Vagina (tissue), 2 donors: ENCODE results near the gene HAS3. TPM values are rescaled to one million over a fixed set of nuclear protein-coding genes. Genes with fewer than 3 reads are reported as not detected.
"Not testable (repeated sequence)": the region's sequence is repeated elsewhere in the genome, so short reads cannot be mapped to it uniquely, and the experiment has no call there.

Experiments used
- DNase-seq, 2 donors: peaks; one replicate each; pipeline ENCODE4 v3.0.0-alpha.2; 2017; ENCODE audit errors: extremely low spot score in 2 of 2
- H3K27ac ChIP-seq: fragments of 200-600 bp; sonication (generic); one replicate; pipeline ENCODE4 v1.5.1; 2019
- H3K27me3 ChIP-seq: fragments of 200-600 bp; sonication (generic); one replicate; pipeline ENCODE4 v1.5.1; 2019
- H3K36me3 ChIP-seq, 2 donors: fragments of 200-600 bp; sonication (generic); one replicate each; pipeline ENCODE4 v1.5.1; 2017 to 2019
- H3K4me1 ChIP-seq: fragments of 200-600 bp; sonication (generic); one replicate; pipeline ENCODE4 v1.5.1; 2019
- H3K4me3 ChIP-seq, 2 donors: fragments of 200-600 bp; sonication (generic); 1 replicate in 1 of 2; 2 replicates in 1 of 2; pipeline ENCODE4 v1.5.1; 2016 to 2019
- H3K9me3 ChIP-seq: fragments of 200-600 bp; sonication (generic); one replicate; pipeline ENCODE4 v1.5.1; 2019
- POLR2A ChIP-seq, 2 donors: fragments of 450-650 bp; IDR thresholded peaks; one replicate each; pipeline ENCODE4 v1.6.1; 2017; ENCODE audit warnings: antibody characterized with exemption in 2 of 2, mild to moderate bottlenecking in 2 of 2, moderate library complexity in 2 of 2
- POLR2AphosphoS5 ChIP-seq, 2 donors: sonication (generic); formaldehyde crosslinking; IDR thresholded peaks; one replicate each; pipeline ENCODE4 v1.9.0; 2017; ENCODE audit warnings: antibody characterized with exemption in 2 of 2, mild to moderate bottlenecking in 2 of 2, low read depth in 1 of 2; ENCODE audit not compliant: insufficient read depth in 1 of 2
- intact Hi-C: fragments of 100-400 bp; cut with DNase I; formaldehyde crosslinking; loops from one replicate; pipeline ENCODE4 v1.15.1; 2023
- total RNA-seq: library from RNA; depleted of rRNA; stranded (reverse); fragments of >200 nt; gene quantifications from one replicate; pipeline ENCODE4 v1.2.3, GENCODE V29; 2016
- TF ChIP-seq, protein P1 (sequence below), 3 experiments: fragments of 450-650 bp in 2 of 3; fragments of 200-600 bp in 1 of 3; sonication (generic) in 1 of 3; IDR thresholded peaks; one replicate each; pipeline ENCODE4 v1.5.1; 2017 to 2019; ENCODE audit warnings: antibody characterized with exemption in 3 of 3, mild to moderate bottlenecking in 2 of 3, moderate library complexity in 2 of 3

Gene HAS3
- total RNA-seq, 1 donor from 2014 or later, result 25.8 TPM

DNA sequence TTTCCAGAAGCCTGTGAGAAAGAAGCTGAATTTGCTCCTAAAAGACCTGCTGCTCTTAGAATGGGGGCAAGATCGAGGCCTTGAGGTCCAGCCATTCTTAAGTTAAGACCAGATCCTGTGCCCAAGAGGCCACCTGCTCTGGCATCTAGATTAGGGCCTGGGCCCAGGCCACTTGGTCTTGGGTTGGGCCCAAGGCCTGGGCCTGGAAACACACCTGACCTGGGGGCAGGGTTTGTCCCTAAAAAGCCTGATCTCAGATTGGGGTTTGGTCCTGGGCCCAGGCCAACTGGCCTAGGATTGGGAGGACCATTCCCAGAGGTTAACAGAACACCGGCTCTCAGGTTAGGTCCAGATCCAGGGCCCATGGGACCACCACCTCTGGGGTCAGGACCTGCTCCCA lies 14.1 kb downstream of the HAS3 start:
- no peak overlapping the region for H3K27ac ChIP-seq
- peaks cover 14% of the 10 kb centered on the region for H3K4me1 ChIP-seq
- intact Hi-C loops, result no loop called here
- DNase-seq, result no peak
- no peak overlapping the region for H3K4me3 ChIP-seq
- TF ChIP-seq POLR2A (IDR thresholded peaks at IDR 0.05), result no peak
- no peak for TF ChIP-seq POLR2AphosphoS5 (IDR thresholded peaks at IDR 0.05; ENCODE audit: insufficient read depth in 1 of 2, low read depth in 1 of 2)
- TF ChIP-seq, protein P1, sequence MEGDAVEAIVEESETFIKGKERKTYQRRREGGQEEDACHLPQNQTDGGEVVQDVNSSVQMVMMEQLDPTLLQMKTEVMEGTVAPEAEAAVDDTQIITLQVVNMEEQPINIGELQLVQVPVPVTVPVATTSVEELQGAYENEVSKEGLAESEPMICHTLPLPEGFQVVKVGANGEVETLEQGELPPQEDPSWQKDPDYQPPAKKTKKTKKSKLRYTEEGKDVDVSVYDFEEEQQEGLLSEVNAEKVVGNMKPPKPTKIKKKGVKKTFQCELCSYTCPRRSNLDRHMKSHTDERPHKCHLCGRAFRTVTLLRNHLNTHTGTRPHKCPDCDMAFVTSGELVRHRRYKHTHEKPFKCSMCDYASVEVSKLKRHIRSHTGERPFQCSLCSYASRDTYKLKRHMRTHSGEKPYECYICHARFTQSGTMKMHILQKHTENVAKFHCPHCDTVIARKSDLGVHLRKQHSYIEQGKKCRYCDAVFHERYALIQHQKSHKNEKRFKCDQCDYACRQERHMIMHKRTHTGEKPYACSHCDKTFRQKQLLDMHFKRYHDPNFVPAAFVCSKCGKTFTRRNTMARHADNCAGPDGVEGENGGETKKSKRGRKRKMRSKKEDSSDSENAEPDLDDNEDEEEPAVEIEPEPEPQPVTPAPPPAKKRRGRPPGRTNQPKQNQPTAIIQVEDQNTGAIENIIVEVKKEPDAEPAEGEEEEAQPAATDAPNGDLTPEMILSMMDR (IDR thresholded peaks at IDR 0.05), result no peak
- H3K9me3 ChIP-seq, result no peaks in the 10 kb centered on the region
- no peaks in the 10 kb centered on the region for H3K27me3 ChIP-seq
- peaks cover 0 to 40% of the 10 kb centered on the region in 2 donors for H3K36me3 ChIP-seq

DNA sequence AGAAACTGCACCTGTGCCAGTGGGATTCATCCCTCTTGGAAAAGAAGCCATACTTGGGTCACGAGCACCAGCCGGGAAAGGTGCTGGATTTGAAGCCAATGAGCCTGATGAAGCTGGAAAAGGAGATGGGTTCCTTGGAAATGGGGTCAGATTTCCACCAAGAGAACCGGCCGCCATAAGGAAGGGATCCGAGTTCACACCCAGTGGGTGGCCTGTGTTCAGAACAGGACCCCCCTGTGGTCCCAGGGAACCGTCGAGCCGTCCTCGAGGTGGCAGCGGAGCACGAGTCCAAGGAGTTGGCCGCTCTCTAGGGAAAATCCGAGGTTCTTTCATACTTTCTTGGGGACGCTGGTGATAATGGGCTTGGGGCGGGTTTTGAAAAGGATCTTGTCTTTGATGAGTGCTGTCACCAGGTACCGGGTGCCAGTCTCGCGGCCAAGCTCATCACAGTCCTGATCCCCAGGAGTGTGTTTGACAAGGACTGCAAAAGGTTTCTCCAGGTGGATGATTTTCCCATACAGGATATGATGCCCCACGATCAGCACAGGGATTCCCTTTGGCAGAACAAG lies 14.7 kb downstream of the HAS3 start:
- Histone ChIP-seq H3K27me3 (no peaks in the 10 kb centered on the region), H3K9me3 (no peaks in the 10 kb centered on the region), H3K4me3 (no peak overlapping the region), H3K27ac (no peak overlapping the region), H3K4me1 (peaks cover 14% of the 10 kb centered on the region), H3K36me3 (peaks cover 0 to 38% of the 10 kb centered on the region in 2 donors)
- DNase-seq, result peak in 1 of 2 donors; percentile 44
- TF ChIP-seq, protein P1 (IDR thresholded peaks at IDR 0.05), result no peak
- TF ChIP-seq POLR2AphosphoS5 (IDR thresholded peaks at IDR 0.05; ENCODE audit: insufficient read depth in 1 of 2, low read depth in 1 of 2) (no peak), POLR2A (IDR thresholded peaks at IDR 0.05) (no peak)
- intact Hi-C loops, result loop anchor here (10.0 kb wide), 1 partner anchor 595 kb away; no protein-coding TSS in a partner anchor

DNA sequence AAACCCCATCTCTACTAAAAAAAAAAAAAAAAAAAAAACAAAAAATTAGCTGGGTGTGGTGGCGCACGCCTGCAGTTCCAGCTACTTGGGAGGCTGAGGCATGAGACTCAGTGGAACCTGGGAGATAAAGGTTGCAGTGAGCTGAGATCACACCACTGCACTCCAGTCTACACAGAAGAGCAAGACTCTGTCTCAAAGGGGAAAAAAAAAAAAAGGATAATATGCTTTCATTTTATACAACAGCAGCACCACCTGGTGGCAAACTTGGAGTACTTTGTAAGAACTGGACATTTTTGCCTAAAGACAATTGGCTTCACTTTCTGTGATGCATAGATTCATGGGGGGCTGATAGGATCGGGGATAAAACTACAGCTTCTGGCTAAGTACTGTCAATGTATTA lies 18.5 kb downstream of the HAS3 start:
- Histone ChIP-seq H3K27ac (no peak overlapping the region), H3K9me3 (no peaks in the 10 kb centered on the region), H3K36me3 (peaks cover 0 to 24% of the 10 kb centered on the region in 2 donors), H3K27me3 (no peaks in the 10 kb centered on the region), H3K4me3 (no peak overlapping the region), H3K4me1 (peaks cover 5% of the 10 kb centered on the region)
- intact Hi-C loops, result loop anchor here (10.0 kb wide), 1 partner anchor 599 kb away; no protein-coding TSS in a partner anchor
- no peak for DNase-seq
- TF ChIP-seq POLR2A (IDR thresholded peaks at IDR 0.05), result no peak
- TF ChIP-seq, protein P1 (IDR thresholded peaks at IDR 0.05), result peak; percentile 62 to 68 (median 66)

DNA sequence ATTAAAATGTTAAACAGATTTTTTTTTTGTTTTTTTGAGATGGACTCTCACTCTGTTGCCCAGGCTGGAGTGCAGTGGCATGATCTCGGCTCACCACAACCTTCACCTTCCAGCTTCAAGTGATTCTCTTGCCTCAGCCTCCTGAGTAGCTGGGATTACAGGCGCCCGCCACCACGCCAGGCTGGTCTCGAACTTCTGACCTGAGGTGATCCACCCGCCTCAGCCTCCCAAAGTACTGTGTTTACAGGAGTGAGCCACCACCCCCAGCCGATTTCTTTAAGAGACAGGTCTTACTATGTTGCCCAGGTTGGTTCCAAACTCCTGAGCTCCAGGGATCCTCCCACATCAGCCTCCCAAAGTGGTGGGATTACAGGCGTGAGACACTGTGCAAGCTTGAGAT lies 19.0 kb downstream of the HAS3 start:
- not testable (repeated sequence) for H3K27me3 ChIP-seq, H3K9me3 ChIP-seq, H3K4me3 ChIP-seq, DNase-seq, H3K27ac ChIP-seq, H3K4me1 ChIP-seq
- H3K36me3 ChIP-seq, result peaks cover 0 to 20% of the 10 kb centered on the region in 2 donors
- intact Hi-C loops, result loop anchor here (10.0 kb wide), 1 partner anchor 600 kb away; no protein-coding TSS in a partner anchor

DNA sequence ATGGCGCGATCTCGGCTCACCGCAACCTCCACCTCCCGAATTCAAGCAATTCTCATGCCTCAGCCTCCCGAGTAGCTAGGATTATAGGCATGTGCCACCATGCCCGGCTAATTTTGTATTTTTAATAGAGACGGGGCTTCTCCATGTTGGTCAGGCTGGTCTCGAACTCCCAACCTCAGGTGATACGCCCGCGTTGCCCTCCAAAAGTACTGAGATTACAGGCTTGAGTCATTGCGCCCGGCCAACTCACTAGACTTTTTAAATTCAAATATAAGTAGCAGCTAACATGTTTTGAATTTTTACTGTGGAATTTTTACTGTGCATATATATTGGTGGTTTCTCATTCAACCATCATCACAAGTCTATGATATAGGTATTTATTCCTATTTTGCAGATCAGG lies 19.5 kb downstream of the HAS3 start:
- not testable (repeated sequence) for H3K4me1 ChIP-seq, H3K4me3 ChIP-seq, H3K9me3 ChIP-seq, DNase-seq, H3K27ac ChIP-seq, H3K27me3 ChIP-seq
- intact Hi-C loops, result loop anchor here (10.0 kb wide), 1 partner anchor 600 kb away; no protein-coding TSS in a partner anchor
- H3K36me3 ChIP-seq, result peaks cover 0 to 15% of the 10 kb centered on the region in 2 donors

DNA sequence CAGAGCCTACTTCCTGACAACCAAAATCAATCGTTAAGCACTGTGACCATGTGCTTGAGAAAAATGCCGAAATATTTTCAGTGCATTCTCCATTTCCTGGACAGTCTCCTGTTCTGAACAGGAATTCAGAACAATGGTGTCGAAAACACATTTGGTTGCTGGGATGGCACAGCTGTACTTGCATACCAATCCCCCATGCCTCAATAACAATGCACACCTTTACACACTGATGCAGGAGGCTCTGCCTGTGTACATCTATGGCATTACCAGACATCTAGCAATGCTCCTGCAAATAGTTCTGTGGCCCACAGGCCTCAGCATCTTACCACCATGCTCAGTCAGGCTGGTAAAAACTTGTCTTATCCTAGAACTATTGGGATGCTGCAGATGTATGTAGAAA lies 20.8 kb downstream of the HAS3 start:
- Histone ChIP-seq H3K27ac (no peak overlapping the region), H3K36me3 (peaks cover 0 to 2% of the 10 kb centered on the region in 2 donors), H3K27me3 (no peaks in the 10 kb centered on the region), H3K9me3 (no peaks in the 10 kb centered on the region), H3K4me3 (no peak overlapping the region), H3K4me1 (peaks cover 14% of the 10 kb centered on the region)
- intact Hi-C loops, result loop anchor here (10.0 kb wide), 1 partner anchor 601 kb away; no protein-coding TSS in a partner anchor
- TF ChIP-seq POLR2A (IDR thresholded peaks at IDR 0.05), result no peak
- DNase-seq, result no peak

DNA sequence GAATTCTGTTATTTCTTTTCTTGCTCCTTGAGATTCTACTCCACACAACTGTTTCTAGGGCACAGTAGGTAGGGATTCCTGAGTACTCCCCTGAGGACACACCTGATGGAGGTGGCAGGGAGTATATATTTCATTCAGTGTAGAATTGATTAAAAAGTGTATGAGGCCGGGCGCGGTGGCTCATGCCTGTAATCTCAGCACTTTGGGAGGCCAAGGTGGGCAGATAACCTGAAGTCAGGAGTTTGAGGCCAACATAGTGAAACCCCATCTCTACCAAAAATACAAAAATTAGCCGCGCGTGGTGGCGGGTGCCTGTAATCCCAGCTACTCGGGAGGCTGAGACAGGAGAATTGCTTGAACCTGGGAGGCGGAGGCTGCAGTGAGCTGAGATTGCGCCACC lies 21.3 kb downstream of the HAS3 start:
- H3K9me3 ChIP-seq, H3K36me3 ChIP-seq, H3K27me3 ChIP-seq, H3K27ac ChIP-seq, H3K4me3 ChIP-seq, DNase-seq: not testable (repeated sequence)
- intact Hi-C loops, result loop anchor here (10.0 kb wide), 1 partner anchor 602 kb away; no protein-coding TSS in a partner anchor
- peaks cover 20% of the 10 kb centered on the region for H3K4me1 ChIP-seq
